NCI-H510A treated with DMSO at 0.1 percent for 48 hours (cell line): ENCODE results near the gene IMPG1.
"Not testable (repeated sequence)": the region's sequence is repeated elsewhere in the genome, so short reads cannot be mapped to it uniquely, and the experiment has no call there.

ENCODE experiments used
- DNase-seq: peaks from one replicate; lab custom pipeline; 2025; lab: John Stamatoyannopoulos, UW

IMPG1 gene

GRCh38 chr6:75946146-75946831 lies 126.2 kb downstream of the IMPG1 start:
- DNase-seq, result no peak

GRCh38 chr6:75943381-75943780 lies 129.1 kb downstream of the IMPG1 start:
- DNase-seq, result no peak

GRCh38 chr6:75941509-75941908 lies 131.0 kb downstream of the IMPG1 start:
- DNase-seq, result no peak

GRCh38 chr6:75940564-75940963 lies 131.9 kb downstream of the IMPG1 start:
- no peak for DNase-seq

GRCh38 chr6:75937846-75938245 lies 134.6 kb downstream of the IMPG1 start:
- DNase-seq, result no peak

GRCh38 chr6:75936682-75937081 lies 135.8 kb downstream of the IMPG1 start:
- no peak for DNase-seq

- no peak for DNase-seq
Measured at GRCh38 chr6:75935473-75935793, 137.0 kb downstream of the IMPG1 start.

- peak; percentile 63 for DNase-seq
Measured at GRCh38 chr6:75934643-75935472, 137.6 kb downstream of the IMPG1 start.

- DNase-seq, result no peak
Measured at GRCh38 chr6:75933387-75933975, 139.0 kb downstream of the IMPG1 start.

GRCh38 chr6:75932067-75932466 lies 140.4 kb downstream of the IMPG1 start:
- DNase-seq, result no peak

- no peak for DNase-seq
Measured at GRCh38 chr6:75931011-75931680, 141.3 kb downstream of the IMPG1 start.

GRCh38 chr6:75926293-75927168 lies 145.9 kb downstream of the IMPG1 start:
- DNase-seq, result no peak

- DNase-seq, result no peak
Measured at GRCh38 chr6:75922226-75922625, 150.2 kb downstream of the IMPG1 start.

GRCh38 chr6:75913040-75913439 lies 159.4 kb downstream of the IMPG1 start:
- DNase-seq, result no peak

GRCh38 chr6:75907444-75907843 lies 165.0 kb downstream of the IMPG1 start:
- no peak for DNase-seq

- no peak for DNase-seq
Measured at GRCh38 chr6:75906871-75907270, 165.6 kb downstream of the IMPG1 start.

GRCh38 chr6:75905129-75905528 lies 167.3 kb downstream of the IMPG1 start:
- DNase-seq, result not testable (repeated sequence)

GRCh38 chr6:75900216-75900615 lies 172.2 kb downstream of the IMPG1 start:
- DNase-seq, result not testable (repeated sequence)

GRCh38 chr6:75896526-75896925 lies 175.9 kb downstream of the IMPG1 start:
- DNase-seq, result no peak

- DNase-seq, result no peak
Measured at GRCh38 chr6:75893776-75894152, 178.7 kb downstream of the IMPG1 start.

- DNase-seq, result peak; percentile 51
Measured at GRCh38 chr6:75893058-75893775, 179.2 kb downstream of the IMPG1 start.
